ENCODE data around the gene MAPKAPK2. TPM values are rescaled to one million over a fixed set of nuclear protein-coding genes. Genes with fewer than 3 reads are reported as not detected.

MAPKAPK2 gene
- total RNA-seq, 2 experiments from 2014 or later, result 14.5 to 39.9 TPM

DNA sequence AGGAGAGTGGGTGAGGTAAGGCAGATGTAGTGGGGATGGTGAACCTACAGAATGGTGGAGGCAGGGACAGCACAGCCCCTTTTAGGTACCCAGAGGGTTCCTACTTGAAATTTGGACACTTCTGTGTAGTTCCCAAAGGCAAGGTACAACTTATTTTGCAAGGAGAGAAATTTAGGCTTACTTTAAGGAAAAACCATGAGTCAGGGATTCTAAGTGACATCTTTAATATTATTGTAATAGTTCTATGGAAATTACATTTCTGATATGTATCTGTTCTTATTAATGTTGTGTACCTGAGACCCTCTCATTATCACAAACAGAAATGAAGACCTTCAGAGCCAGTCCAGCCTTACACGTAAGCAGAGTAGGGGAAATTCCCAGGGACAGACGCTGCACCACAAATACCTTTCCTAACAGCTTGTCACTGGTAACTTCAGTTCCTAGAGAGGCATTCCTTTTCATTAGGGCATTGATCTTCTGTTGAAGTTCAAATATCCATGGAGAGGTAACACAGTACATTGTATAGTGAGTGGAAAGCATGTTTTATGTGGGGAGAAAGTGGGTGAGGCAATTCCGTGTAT, 41.5 kb upstream of the MAPKAPK2 start:
- no peak for TF ChIP-seq EZH2phosphoT487 (IDR thresholded peaks at IDR 0.05; ENCODE audit: borderline replicate concordance, low read depth, low read length)
- TF ChIP-seq, protein P1, sequence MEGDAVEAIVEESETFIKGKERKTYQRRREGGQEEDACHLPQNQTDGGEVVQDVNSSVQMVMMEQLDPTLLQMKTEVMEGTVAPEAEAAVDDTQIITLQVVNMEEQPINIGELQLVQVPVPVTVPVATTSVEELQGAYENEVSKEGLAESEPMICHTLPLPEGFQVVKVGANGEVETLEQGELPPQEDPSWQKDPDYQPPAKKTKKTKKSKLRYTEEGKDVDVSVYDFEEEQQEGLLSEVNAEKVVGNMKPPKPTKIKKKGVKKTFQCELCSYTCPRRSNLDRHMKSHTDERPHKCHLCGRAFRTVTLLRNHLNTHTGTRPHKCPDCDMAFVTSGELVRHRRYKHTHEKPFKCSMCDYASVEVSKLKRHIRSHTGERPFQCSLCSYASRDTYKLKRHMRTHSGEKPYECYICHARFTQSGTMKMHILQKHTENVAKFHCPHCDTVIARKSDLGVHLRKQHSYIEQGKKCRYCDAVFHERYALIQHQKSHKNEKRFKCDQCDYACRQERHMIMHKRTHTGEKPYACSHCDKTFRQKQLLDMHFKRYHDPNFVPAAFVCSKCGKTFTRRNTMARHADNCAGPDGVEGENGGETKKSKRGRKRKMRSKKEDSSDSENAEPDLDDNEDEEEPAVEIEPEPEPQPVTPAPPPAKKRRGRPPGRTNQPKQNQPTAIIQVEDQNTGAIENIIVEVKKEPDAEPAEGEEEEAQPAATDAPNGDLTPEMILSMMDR (conservative IDR thresholded peaks at IDR 0.05; ENCODE audit: low read length), result no peak
- Histone ChIP-seq H3K4me1 (ENCODE audit: insufficient read depth, low read length, poor library complexity, severe bottlenecking) (no peaks in the 10 kb centered on the region), H3K79me2 (ENCODE audit: insufficient read depth, low read depth, low read length) (no peaks in the 10 kb centered on the region), H3K4me3 (ENCODE audit: low read depth, low read length, poor library complexity, severe bottlenecking) (no peak overlapping the region), H3K4me2 (ENCODE audit: low read length) (no peak overlapping the region), H2AFZ (ENCODE audit: low read length) (no peak overlapping the region), H3K9me3 (ENCODE audit: low read length) (no peaks in the 10 kb centered on the region), H4K20me1 (ENCODE audit: insufficient read depth, low read length) (no peaks in the 10 kb centered on the region), H3K27ac (ENCODE audit: low read depth, low read length, poor library complexity, severe bottlenecking) (no peak overlapping the region), H3K9me2 (ENCODE audit: insufficient read depth, low read length) (no peaks in the 10 kb centered on the region), H3K36me3 (ENCODE audit: insufficient read depth, low read length) (peaks cover 21% of the 10 kb centered on the region)
- no TSS peak for BruUV-seq (replicated peaks)
- intact Hi-C loops (cut with micrococcal nuclease; ENCODE audit: unreplicated experiment), result no loop called here
- DNase-seq (ENCODE audit: low spot score), result no peak
- ChIA-PET POLR2A (interaction anchor here (0.7 to 1.1 kb wide), 2 partner anchors 8 to 31 kb away, joined by 3 to 4 read pairs; partner anchors contain the start of genes DYRK3 and EIF2D), CTCF (ENCODE audit: unreplicated experiment) (no interaction called here)

DNA sequence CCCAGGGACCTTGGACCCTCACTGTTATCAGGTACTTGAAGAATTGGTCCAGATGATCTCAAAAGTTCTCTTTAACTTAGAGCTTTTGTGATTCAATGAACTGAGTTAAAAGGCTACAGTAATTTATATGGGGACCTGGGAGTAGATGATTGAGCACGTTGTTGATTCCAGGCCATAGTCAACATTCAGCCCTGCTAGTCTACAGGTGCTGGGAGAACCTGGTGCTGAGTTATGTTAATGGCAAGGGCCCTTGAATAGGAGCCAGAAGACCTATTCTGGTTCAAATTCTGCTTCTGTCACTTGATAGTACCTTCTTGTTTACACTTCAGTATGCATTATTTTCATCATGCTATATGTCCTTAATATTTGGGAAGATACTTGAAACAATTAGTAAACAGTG, 38.2 kb upstream of the MAPKAPK2 start:
- Histone ChIP-seq H3K4me3 (ENCODE audit: low read depth, low read length, poor library complexity, severe bottlenecking) (no peak overlapping the region), H3K79me2 (ENCODE audit: insufficient read depth, low read depth, low read length) (no peaks in the 10 kb centered on the region), H3K9me3 (ENCODE audit: low read length) (no peaks in the 10 kb centered on the region), H3K36me3 (ENCODE audit: insufficient read depth, low read length) (peaks cover 22% of the 10 kb centered on the region), H4K20me1 (ENCODE audit: insufficient read depth, low read length) (no peaks in the 10 kb centered on the region), H3K4me2 (ENCODE audit: low read length) (no peak overlapping the region), H2AFZ (ENCODE audit: low read length) (no peak overlapping the region), H3K27ac (ENCODE audit: low read depth, low read length, poor library complexity, severe bottlenecking) (no peak overlapping the region), H3K9me2 (ENCODE audit: insufficient read depth, low read length) (no peaks in the 10 kb centered on the region), H3K4me1 (ENCODE audit: insufficient read depth, low read length, poor library complexity, severe bottlenecking) (no peaks in the 10 kb centered on the region)
- no peak for DNase-seq (ENCODE audit: low spot score)
- CTCF ChIA-PET (ENCODE audit: unreplicated experiment), result no interaction called here
- TF ChIP-seq, protein P1 (conservative IDR thresholded peaks at IDR 0.05; ENCODE audit: low read length), result no peak
- TF ChIP-seq EZH2phosphoT487 (IDR thresholded peaks at IDR 0.05; ENCODE audit: borderline replicate concordance, low read depth, low read length), result no peak
- intact Hi-C loops (cut with micrococcal nuclease; ENCODE audit: unreplicated experiment), result no loop called here
- POLR2A ChIA-PET, result interaction anchor here (3.1 kb wide), 1 partner anchor 11 kb away, joined by 8 read pairs; the partner anchor contains the start of gene DYRK3
- no TSS peak for BruUV-seq (replicated peaks)

DNA sequence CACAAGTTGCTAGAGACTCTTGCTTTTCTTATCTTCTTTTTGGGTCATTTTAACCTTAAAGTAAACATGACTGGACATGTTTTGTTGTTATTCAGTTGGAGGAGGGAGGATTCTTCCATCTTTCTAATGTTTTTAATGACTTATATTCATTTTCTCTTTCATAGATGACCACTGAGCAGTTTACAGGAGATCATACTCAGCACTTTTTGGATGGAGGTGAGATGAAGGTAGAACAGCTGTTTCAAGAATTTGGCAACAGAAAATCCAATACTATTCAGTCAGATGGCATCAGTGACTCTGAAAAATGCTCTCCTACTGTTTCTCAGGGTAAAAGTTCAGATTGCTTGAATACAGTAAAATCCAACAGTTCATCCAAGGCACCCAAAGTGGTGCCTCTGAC, 37.5 kb upstream of the MAPKAPK2 start:
- Histone ChIP-seq H3K4me3 (ENCODE audit: low read depth, low read length, poor library complexity, severe bottlenecking) (no peak overlapping the region), H2AFZ (ENCODE audit: low read length) (no peak overlapping the region), H3K4me1 (ENCODE audit: insufficient read depth, low read length, poor library complexity, severe bottlenecking) (no peaks in the 10 kb centered on the region), H3K27ac (ENCODE audit: low read depth, low read length, poor library complexity, severe bottlenecking) (no peak overlapping the region), H3K36me3 (ENCODE audit: insufficient read depth, low read length) (peaks cover 28% of the 10 kb centered on the region), H3K79me2 (ENCODE audit: insufficient read depth, low read depth, low read length) (no peaks in the 10 kb centered on the region), H3K9me3 (ENCODE audit: low read length) (no peaks in the 10 kb centered on the region), H4K20me1 (ENCODE audit: insufficient read depth, low read length) (no peaks in the 10 kb centered on the region), H3K9me2 (ENCODE audit: insufficient read depth, low read length) (no peaks in the 10 kb centered on the region), H3K4me2 (ENCODE audit: low read length) (no peak overlapping the region)
- ChIA-PET CTCF (ENCODE audit: unreplicated experiment) (no interaction called here), POLR2A (interaction anchor here (1.4 to 3.2 kb wide), 3 partner anchors 11 to 16 kb away, joined by 3 to 11 read pairs (median 8); partner anchors contain the start of gene DYRK3)
- no peak for DNase-seq (ENCODE audit: low spot score)
- no TSS peak for BruUV-seq (replicated peaks)
- TF ChIP-seq, protein P1 (conservative IDR thresholded peaks at IDR 0.05; ENCODE audit: low read length), result no peak
- TF ChIP-seq EZH2phosphoT487 (IDR thresholded peaks at IDR 0.05; ENCODE audit: borderline replicate concordance, low read depth, low read length), result no peak
- intact Hi-C loops (cut with micrococcal nuclease; ENCODE audit: unreplicated experiment), result no loop called here

Measured in OCI-LY7 (cell line).